GM23338 (cell line): ENCODE data around the gene SLC6A13. TPM values are rescaled to one million over a fixed set of nuclear protein-coding genes. Genes with fewer than 3 reads are reported as not detected.

Source experiments
- ATAC-seq: fragments of 200-7000 bp; cut with Tn5 transposase; 3 replicates; pipeline ENCODE4 v1.9.1; 2020
- DNase-seq: peaks from one replicate; pipeline ENCODE4 v3.0.0-alpha.2; 2015; ENCODE audit warnings: low spot score
- H2AFZ ChIP-seq: fragments of 200-600 bp; sonication (generic); 2 replicates; pipeline ENCODE4 v1.8.0; 2016; ENCODE audit warnings: antibody characterized with exemption, mild to moderate bottlenecking, moderate library complexity
- H3F3A ChIP-seq: fragments of 200-600 bp; sonication (generic); replicated peaks from 2 replicates; pipeline ENCODE4 v1.8.0; 2017; ENCODE audit warnings: antibody characterized with exemption, mixed run types, low read depth
- H3K27ac ChIP-seq: fragments of 200-600 bp; sonication (generic); 2 replicates; pipeline ENCODE4 v1.6.1; 2016; ENCODE audit warnings: low read depth
- H3K27me3 ChIP-seq: fragments of 200-600 bp; sonication (generic); 2 replicates; pipeline ENCODE4 v1.8.0; 2016; ENCODE audit warnings: mild to moderate bottlenecking, mixed run types, moderate library complexity; ENCODE audit not compliant: insufficient read depth
- H3K36me3 ChIP-seq: fragments of 200-600 bp; sonication (generic); 2 replicates; pipeline ENCODE4 v1.8.0; 2016; ENCODE audit warnings: mild to moderate bottlenecking; ENCODE audit not compliant: insufficient read depth
- H3K4me1 ChIP-seq: fragments of 200-600 bp; sonication (generic); 2 replicates; pipeline ENCODE4 v1.8.0; 2016; ENCODE audit warnings: mild to moderate bottlenecking, moderate library complexity; ENCODE audit not compliant: insufficient read depth
- H3K4me2 ChIP-seq: fragments of 200-600 bp; sonication (generic); 2 replicates; pipeline ENCODE4 v1.7.1; 2017; ENCODE audit warnings: mixed run types
- H3K4me3 ChIP-seq: fragments of 200-600 bp; sonication (generic); 2 replicates; pipeline ENCODE4 v1.6.1; 2016; ENCODE audit warnings: mixed run types
- H3K79me2 ChIP-seq: fragments of 200-600 bp; sonication (generic); replicated peaks from 2 replicates; pipeline ENCODE4 v1.8.0; 2017; ENCODE audit warnings: mild to moderate bottlenecking; ENCODE audit not compliant: insufficient read depth
- H3K9me2 ChIP-seq: fragments of 200-600 bp; sonication (generic); 2 replicates; pipeline ENCODE4 v1.8.0; 2017; ENCODE audit not compliant: insufficient read depth
- H4K20me1 ChIP-seq: fragments of 200-600 bp; sonication (generic); replicated peaks from 2 replicates; pipeline ENCODE4 v1.8.0; 2017; ENCODE audit warnings: mild to moderate bottlenecking; ENCODE audit not compliant: insufficient read depth
- H3K27ac Mint-ChIP-seq: 2 replicates; pipeline ENCODE4 v1.8.0; 2020; ENCODE audit warnings: inconsistent platforms, mild to moderate bottlenecking, moderate library complexity, mixed read lengths
- H3K27me3 Mint-ChIP-seq: 3 replicates; pipeline ENCODE4 v1.8.0; 2022; ENCODE audit warnings: low read depth, mild to moderate bottlenecking, moderate library complexity, mixed read lengths, inconsistent platforms; ENCODE audit not compliant: insufficient read depth, poor library complexity
- H3K36me3 Mint-ChIP-seq: 3 replicates; pipeline ENCODE4 v1.8.0; 2021; ENCODE audit warnings: low read depth, mild to moderate bottlenecking, inconsistent platforms, moderate library complexity, mixed read lengths
- H3K4me1 Mint-ChIP-seq: 3 replicates; pipeline ENCODE4 v1.8.0; 2020; ENCODE audit warnings: mild to moderate bottlenecking, inconsistent platforms, mixed read lengths
- H3K4me3 Mint-ChIP-seq: 3 replicates; pipeline ENCODE4 v1.8.0; 2021; ENCODE audit warnings: moderate library complexity, mild to moderate bottlenecking, inconsistent platforms, mixed read lengths
- H3K9me3 Mint-ChIP-seq: 3 replicates; pipeline ENCODE4 v1.8.0; 2020; ENCODE audit warnings: moderate library complexity, mild to moderate bottlenecking, inconsistent platforms, mixed read lengths
- CREB1 ChIP-seq: fragments of 250-450 bp; sonication (Bioruptor Pico); IDR thresholded peaks from 2 replicates; pipeline ENCODE4 v1.5.0; 2020; ENCODE audit warnings: low read depth, mild to moderate bottlenecking, moderate library complexity
- CTCF ChIP-seq, 2 experiments: fragments of 200-600 bp in 1 of 2; sonication (generic) in 1 of 2; conservative IDR thresholded peaks; 2 replicates each; pipeline versions ENCODE4 v1.5.1 to v1.6.1; 2016 to 2017; ENCODE audit warnings: antibody characterized with exemption in 2 of 2, low read depth in 2 of 2, mild to moderate bottlenecking in 2 of 2, moderate library complexity in 1 of 2
- EZH2 ChIP-seq: fragments of 200-600 bp; sonication (generic); IDR thresholded peaks from one replicate; pipeline ENCODE4 v1.8.0; 2017; ENCODE audit warnings: antibody characterized with exemption, mild to moderate bottlenecking, low read depth; ENCODE audit not compliant: unreplicated experiment
- EZH2phosphoT487 ChIP-seq: fragments of 200-600 bp; sonication (generic); IDR thresholded peaks from one replicate; pipeline ENCODE4 v1.8.1; 2018; ENCODE audit warnings: antibody characterized with exemption; ENCODE audit not compliant: unreplicated experiment
- JUNB ChIP-seq: IDR thresholded peaks from one replicate; pipeline ENCODE4 v1.6.1; 2016; ENCODE audit warnings: antibody characterized with exemption; ENCODE audit not compliant: unreplicated experiment
- POLR2AphosphoS5 ChIP-seq: IDR thresholded peaks from 2 replicates; pipeline ENCODE4 v1.6.1; 2016; ENCODE audit warnings: antibody characterized with exemption, low read depth
- REST ChIP-seq: IDR thresholded peaks from one replicate; pipeline ENCODE4 v1.6.1; 2018; ENCODE audit warnings: antibody characterized with exemption; ENCODE audit not compliant: unreplicated experiment
- ZNF114 ChIP-seq: fragments of 250-450 bp; sonication (Bioruptor Pico); IDR thresholded peaks from 2 replicates; pipeline ENCODE4 v1.5.0; 2020; ENCODE audit warnings: mild to moderate bottlenecking, moderate library complexity
- ZNF462 ChIP-seq: fragments of 250-450 bp; sonication (Bioruptor Pico); IDR thresholded peaks from 2 replicates; pipeline ENCODE4 v1.5.0; 2020; ENCODE audit warnings: mild to moderate bottlenecking, moderate library complexity
- polyA plus RNA-seq: library from polyadenylated mRNA; unstranded; fragments of >200 nt; fragmentation: Nextera tagmentation; extraction: Ambion mirVana; gene quantifications from 2 replicates; pipeline ENCODE4 v1.2.1, GENCODE V29; 2016
- total RNA-seq: library from RNA; depleted of rRNA; stranded (reverse); fragments of >200 nt; shearing (Covaris generic); gene quantifications from 2 replicates; pipeline ENCODE4 v1.2.3, GENCODE V29; 2014

Gene SLC6A13
- total and polyA plus RNA-seq, 2 experiments from 2014 or later: not detected

GRCh38 chr12:194276-194675, 68.4 kb downstream of the SLC6A13 start (continued):
- TF ChIP-seq CTCF (conservative IDR thresholded peaks at IDR 0.05; ENCODE audit: low read depth in 2 of 2) (no peak), CREB1 (no peak), ZNF462 (no peak), JUNB (no peak), POLR2AphosphoS5 (no peak)

GRCh38 chr12:193261-193660, 69.4 kb downstream of the SLC6A13 start:
- Histone ChIP-seq H3K27me3 (peaks cover 16% of the 10 kb centered on the region; the same call in 1 of the 2 replicates), H3K36me3 (no peaks in the 10 kb centered on the region)
- ATAC-seq: no peak

More at GRCh38 chr12:193261-193660, 69.4 kb downstream of the SLC6A13 start:
- Histone ChIP-seq H3K4me1 (peaks cover 4% of the 10 kb centered on the region; the same call in 1 of the 2 replicates), H3K4me2 (no peak overlapping the region), H3K27ac (no peak overlapping the region), H3F3A (no peaks in the 10 kb centered on the region), H2AFZ (no peak overlapping the region), H4K20me1 (no peaks in the 10 kb centered on the region), H3K4me3 (no peak overlapping the region), H3K9me2 (no peaks in the 10 kb centered on the region), H3K79me2 (no peaks in the 10 kb centered on the region)
- no peak overlapping the region for H3K4me3 Mint-ChIP-seq
- no peaks in the 10 kb centered on the region for H3K36me3 Mint-ChIP-seq
- peaks cover 6% of the 10 kb centered on the region; the same call in 2 of the 3 replicates for H3K9me3 Mint-ChIP-seq
- TF ChIP-seq REST (no peak), EZH2phosphoT487 (no peak), POLR2AphosphoS5 (no peak), JUNB (no peak), CTCF (conservative IDR thresholded peaks at IDR 0.05; ENCODE audit: low read depth in 2 of 2) (no peak), EZH2 (no peak), ZNF114 (CRISPR knock-in tag) (no peak)
- H3K27ac Mint-ChIP-seq: no peak overlapping the region
- peaks cover 15% of the 10 kb centered on the region for H3K27me3 Mint-ChIP-seq
- DNase-seq: no peak
- peaks cover 5% of the 10 kb centered on the region; the same call in 2 of the 3 replicates for H3K4me1 Mint-ChIP-seq
